ENCODE results near the gene SLC6A19. TPM values are rescaled to one million over a fixed set of nuclear protein-coding genes. Genes with fewer than 3 reads are reported as not detected.

The SLC6A19 gene
- total and polyA plus RNA-seq, 12 donors = 0.11 TPM; not detected in 11

GRCh38 chr5:1158647-1159340 is 42.6 kb upstream of the SLC6A19 start:
- no peaks in the 10 kb centered on the region for H3K36me3 ChIP-seq
- TF ChIP-seq, protein P1, sequence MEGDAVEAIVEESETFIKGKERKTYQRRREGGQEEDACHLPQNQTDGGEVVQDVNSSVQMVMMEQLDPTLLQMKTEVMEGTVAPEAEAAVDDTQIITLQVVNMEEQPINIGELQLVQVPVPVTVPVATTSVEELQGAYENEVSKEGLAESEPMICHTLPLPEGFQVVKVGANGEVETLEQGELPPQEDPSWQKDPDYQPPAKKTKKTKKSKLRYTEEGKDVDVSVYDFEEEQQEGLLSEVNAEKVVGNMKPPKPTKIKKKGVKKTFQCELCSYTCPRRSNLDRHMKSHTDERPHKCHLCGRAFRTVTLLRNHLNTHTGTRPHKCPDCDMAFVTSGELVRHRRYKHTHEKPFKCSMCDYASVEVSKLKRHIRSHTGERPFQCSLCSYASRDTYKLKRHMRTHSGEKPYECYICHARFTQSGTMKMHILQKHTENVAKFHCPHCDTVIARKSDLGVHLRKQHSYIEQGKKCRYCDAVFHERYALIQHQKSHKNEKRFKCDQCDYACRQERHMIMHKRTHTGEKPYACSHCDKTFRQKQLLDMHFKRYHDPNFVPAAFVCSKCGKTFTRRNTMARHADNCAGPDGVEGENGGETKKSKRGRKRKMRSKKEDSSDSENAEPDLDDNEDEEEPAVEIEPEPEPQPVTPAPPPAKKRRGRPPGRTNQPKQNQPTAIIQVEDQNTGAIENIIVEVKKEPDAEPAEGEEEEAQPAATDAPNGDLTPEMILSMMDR (IDR thresholded peaks at IDR 0.05) = no peak
- H3K27me3 ChIP-seq = peaks cover 9 to 34% (median 33%) of the 10 kb centered on the region in 7 donors
- peak in 1 of 2 donors; percentile 5 for DNase-seq
- peaks cover 0 to 16% (median 7%) of the 10 kb centered on the region in 9 donors for H3K4me1 ChIP-seq
- H3K4me3 ChIP-seq = no peak overlapping the region
- H3K27ac ChIP-seq = no peak overlapping the region
- 77 to 79% methylated on average over 20 of the region's 20 CpGs for WGBS, 2 donors
- intact Hi-C loops (cut with DNase I) = loop anchor here in 1 of 10 donors (10.0 kb wide), 1 partner anchor 224 kb away; no protein-coding TSS in a partner anchor
- no peak for ATAC-seq
- H3K9me3 ChIP-seq = peaks cover 0 to 4% (median 0%) of the 10 kb centered on the region in 11 donors

- WGBS, 2 donors = 82 to 86% methylated on average over 11 of the region's 11 CpGs
- H3K4me3 ChIP-seq = no peak overlapping the region
- H3K4me1 ChIP-seq = peaks cover 0 to 16% (median 7%) of the 10 kb centered on the region in 9 donors
- no peaks in the 10 kb centered on the region for H3K36me3 ChIP-seq
- H3K27ac ChIP-seq = no peak overlapping the region
- intact Hi-C loops (cut with DNase I) = loop anchor here in 1 of 10 donors (10.0 kb wide), 1 partner anchor 225 kb away; no protein-coding TSS in a partner anchor
- no peak for ATAC-seq
- peaks cover 0 to 4% (median 0%) of the 10 kb centered on the region in 11 donors for H3K9me3 ChIP-seq
- TF ChIP-seq, protein P1 (IDR thresholded peaks at IDR 0.05) = no peak
- peaks cover 9 to 34% (median 30%) of the 10 kb centered on the region in 7 donors for H3K27me3 ChIP-seq
- no peak for DNase-seq
These were observed 42.1 kb upstream of the SLC6A19 start for GRCh38 chr5:1159341-1159675.

DNA sequence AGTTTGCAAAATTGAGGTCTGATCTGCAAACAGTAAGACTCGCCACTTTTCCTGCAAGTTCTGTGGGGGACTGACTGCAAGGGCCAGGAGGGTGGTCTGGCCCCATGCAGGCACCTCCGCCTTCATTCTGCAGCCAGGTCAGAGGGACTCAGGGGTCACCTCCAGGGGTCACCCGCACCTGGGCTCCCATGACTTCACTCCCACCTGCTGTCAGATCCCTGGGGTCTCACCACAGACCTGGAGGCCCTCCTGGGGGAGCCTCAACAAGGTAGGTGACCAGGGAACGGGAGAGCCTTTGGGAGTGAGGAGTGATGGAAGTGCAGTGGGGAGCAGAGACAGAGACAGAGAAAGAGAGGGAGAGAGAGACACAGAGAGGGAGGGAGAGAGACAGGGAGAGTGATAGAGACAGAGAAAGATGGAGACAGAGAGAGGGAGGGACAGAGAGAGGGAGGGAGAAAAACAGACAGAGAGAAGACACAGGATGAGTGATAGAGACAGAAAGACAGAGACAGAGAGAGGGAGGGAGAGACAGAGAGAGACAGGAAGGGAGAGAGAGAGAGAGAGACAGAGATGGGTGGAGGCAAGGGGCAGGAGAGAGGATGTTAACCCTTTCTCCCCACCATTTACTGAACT is 41.5 kb upstream of the SLC6A19 start:
- no peak for DNase-seq
- Histone ChIP-seq H3K9me3 (peaks cover 0 to 4% (median 0%) of the 10 kb centered on the region in 11 donors), H3K4me3 (no peak overlapping the region), H3K27ac (no peak overlapping the region), H3K27me3 (peaks cover 9 to 28% (median 24%) of the 10 kb centered on the region in 7 donors), H3K4me1 (peaks cover 0 to 16% (median 7%) of the 10 kb centered on the region in 9 donors), H3K36me3 (no peaks in the 10 kb centered on the region)
- intact Hi-C loops (cut with DNase I) = loop anchor here in 3 of 10 donors (10.0 kb wide), 3 partner anchors 225 to 485 kb away; no protein-coding TSS in a partner anchor
- WGBS, 2 donors = 74 to 85% methylated on average over 4 of the region's 4 CpGs
- TF ChIP-seq, protein P1 (IDR thresholded peaks at IDR 0.05) = no peak
- ATAC-seq = no peak

GRCh38 chr5:1161108-1161832 is 40.1 kb upstream of the SLC6A19 start:
- peak in 6 of 8 donors; percentile 18 to 39 (median 26) for ATAC-seq
- TF ChIP-seq, protein P1 (IDR thresholded peaks at IDR 0.05) = no peak
- H3K36me3 ChIP-seq = no peaks in the 10 kb centered on the region
- peaks cover 0 to 12% (median 3%) of the 10 kb centered on the region in 9 donors for H3K4me1 ChIP-seq
- peaks cover 0 to 4% (median 0%) of the 10 kb centered on the region in 11 donors for H3K9me3 ChIP-seq
- intact Hi-C loops (cut with DNase I) = loop anchor here in 3 of 10 donors (10.0 kb wide), 2 partner anchors 314 to 484 kb away; no protein-coding TSS in a partner anchor
- no peak overlapping the region for H3K27ac ChIP-seq
- WGBS, 2 donors = 77 to 81% methylated on average over 23 of the region's 23 CpGs
- peak in 1 of 2 donors; percentile 4 for DNase-seq
- peaks cover under 1 to 14% (median 11%) of the 10 kb centered on the region in 7 donors for H3K27me3 ChIP-seq
- no peak overlapping the region for H3K4me3 ChIP-seq
